HUES64 (cell line): ENCODE data around the gene NR2E1.
A peak's percentile ranks its signal among the peaks of the same experiment; 100 is the strongest.

Experiments used
- H3K27ac ChIP-seq: 2 replicates; pipeline ENCODE4 v1.7.0; 2013; ENCODE audit warnings: low read depth, low read length, inconsistent platforms
- H3K27me3 ChIP-seq: 2 replicates; pipeline ENCODE4 v1.6.1; 2013; ENCODE audit warnings: mild to moderate bottlenecking, low read length; ENCODE audit not compliant: insufficient read depth
- H3K36me3 ChIP-seq: 2 replicates; pipeline ENCODE4 v1.6.1; 2013; ENCODE audit warnings: mild to moderate bottlenecking, low read length; ENCODE audit not compliant: insufficient read depth
- H3K4me1 ChIP-seq: 2 replicates; pipeline ENCODE4 v1.6.1; 2013; ENCODE audit warnings: mild to moderate bottlenecking, low read length, moderate library complexity; ENCODE audit not compliant: insufficient read depth
- H3K4me3 ChIP-seq: 2 replicates; pipeline ENCODE4 v1.5.1; 2013; ENCODE audit warnings: mild to moderate bottlenecking, low read length, moderate library complexity
- H3K9ac ChIP-seq: 2 replicates; pipeline ENCODE4 v1.6.1; 2013; ENCODE audit warnings: mild to moderate bottlenecking, low read depth, low read length
- H3K9me3 ChIP-seq: 2 replicates; pipeline ENCODE4 v1.6.1; 2013; ENCODE audit warnings: low read depth, low read length; ENCODE audit not compliant: insufficient read depth
- WGBS: fragments of 150-250, 120-280 bp; methylation state at CpG from one replicate; pipeline ENCODE4 v1.1.7; 2013; ENCODE audit warnings: missing lambda C conversion rate; 5-methylcytosine and 5-hydroxymethylcytosine counted together

Gene NR2E1

GRCh38 chr6:108175592-108176279 is 9.9 kb downstream of the NR2E1 start:
- H3K27me3 ChIP-seq: peaks cover 100% of the 10 kb centered on the region

GRCh38 chr6:108176281-108177089 is 10.7 kb downstream of the NR2E1 start:
- no peak overlapping the region for H3K27ac ChIP-seq
- H3K4me1 ChIP-seq: peaks cover 36% of the 10 kb centered on the region
- peak overlapping the region; percentile 37 for H3K4me3 ChIP-seq
- H3K27me3 ChIP-seq: peaks cover 99% of the 10 kb centered on the region
- H3K9ac ChIP-seq: no peak overlapping the region
- no peaks in the 10 kb centered on the region for H3K9me3 ChIP-seq
- WGBS: 8% methylated on average over 46 of the region's 46 CpGs
- no peaks in the 10 kb centered on the region for H3K36me3 ChIP-seq

More at GRCh38 chr6:108175592-108176279, 9.9 kb downstream of the NR2E1 start:
- H3K4me3 ChIP-seq: peak overlapping the region; percentile 37
- 1% methylated on average over 38 of the region's 38 CpGs for WGBS
- peaks cover 44% of the 10 kb centered on the region for H3K4me1 ChIP-seq
- H3K27ac ChIP-seq: no peak overlapping the region
- no peaks in the 10 kb centered on the region for H3K9me3 ChIP-seq
- H3K9ac ChIP-seq: no peak overlapping the region
- H3K36me3 ChIP-seq: no peaks in the 10 kb centered on the region

GRCh38 chr6:108179741-108180140 is 13.9 kb downstream of the NR2E1 start:
- Histone ChIP-seq H3K4me3 (no peak overlapping the region), H3K4me1 (peaks cover 33% of the 10 kb centered on the region), H3K36me3 (no peaks in the 10 kb centered on the region), H3K9me3 (no peaks in the 10 kb centered on the region), H3K27me3 (peaks cover 69% of the 10 kb centered on the region), H3K9ac (no peak overlapping the region), H3K27ac (peak overlapping the region; percentile 39; the same call in 1 of the 2 replicates)
- 7% methylated on average over 4 of the region's 4 CpGs for WGBS

- Histone ChIP-seq H3K9ac (no peak overlapping the region), H3K4me1 (peaks cover 33% of the 10 kb centered on the region), H3K4me3 (no peak overlapping the region), H3K36me3 (no peaks in the 10 kb centered on the region), H3K9me3 (no peaks in the 10 kb centered on the region), H3K27me3 (peaks cover 64% of the 10 kb centered on the region), H3K27ac (no peak overlapping the region; the same call in 1 of the 2 replicates)
- 27% methylated on average over 1 of the region's 1 CpG for WGBS
These were observed 14.4 kb downstream of the NR2E1 start for GRCh38 chr6:108180266-108180665.

GRCh38 chr6:108180776-108181175 is 15.0 kb downstream of the NR2E1 start:
- Histone ChIP-seq H3K27me3 (peaks cover 62% of the 10 kb centered on the region), H3K9me3 (no peaks in the 10 kb centered on the region), H3K36me3 (no peaks in the 10 kb centered on the region), H3K9ac (no peak overlapping the region), H3K4me3 (no peak overlapping the region), H3K4me1 (peaks cover 30% of the 10 kb centered on the region), H3K27ac (peak overlapping the region; percentile 3; the same call in 1 of the 2 replicates)
- WGBS: 78% methylated on average over 6 of the region's 6 CpGs

GRCh38 chr6:108186226-108186625 is 20.4 kb downstream of the NR2E1 start:
- H3K4me3 ChIP-seq: no peak overlapping the region
- 83% methylated on average over 1 of the region's 2 CpGs for WGBS
- no peak overlapping the region for H3K27ac ChIP-seq
- H3K27me3 ChIP-seq: peaks cover 12% of the 10 kb centered on the region
- no peaks in the 10 kb centered on the region for H3K9me3 ChIP-seq
- H3K4me1 ChIP-seq: no peaks in the 10 kb centered on the region
- no peak overlapping the region for H3K9ac ChIP-seq
- no peaks in the 10 kb centered on the region for H3K36me3 ChIP-seq

- H3K4me3 ChIP-seq: no peak overlapping the region
- no peak overlapping the region for H3K9ac ChIP-seq
- no peaks in the 10 kb centered on the region for H3K9me3 ChIP-seq
- H3K36me3 ChIP-seq: no peaks in the 10 kb centered on the region
- no peak overlapping the region for H3K27ac ChIP-seq
- H3K4me1 ChIP-seq: no peaks in the 10 kb centered on the region
- H3K27me3 ChIP-seq: peaks cover 7% of the 10 kb centered on the region; the same call in 1 of the 2 replicates
- WGBS: 86% methylated on average over 8 of the region's 9 CpGs
These were observed 21.7 kb downstream of the NR2E1 start for GRCh38 chr6:108187519-108187918.

GRCh38 chr6:108193131-108193530 is 27.3 kb downstream of the NR2E1 start:
- H3K36me3 ChIP-seq: no peaks in the 10 kb centered on the region
- 89% methylated on average over 1 of the region's 1 CpG for WGBS
- H3K4me3 ChIP-seq: no peak overlapping the region
- no peaks in the 10 kb centered on the region for H3K9me3 ChIP-seq
- H3K4me1 ChIP-seq: no peaks in the 10 kb centered on the region
- H3K9ac ChIP-seq: no peak overlapping the region
- H3K27me3 ChIP-seq: no peaks in the 10 kb centered on the region
- no peak overlapping the region for H3K27ac ChIP-seq

- Histone ChIP-seq H3K27me3 (no peaks in the 10 kb centered on the region), H3K4me1 (no peaks in the 10 kb centered on the region), H3K9ac (no peak overlapping the region), H3K36me3 (no peaks in the 10 kb centered on the region), H3K4me3 (no peak overlapping the region), H3K9me3 (no peaks in the 10 kb centered on the region), H3K27ac (no peak overlapping the region)
- 100% methylated on average over 1 of the region's 1 CpG for WGBS
These were observed 28.0 kb downstream of the NR2E1 start for GRCh38 chr6:108193835-108194234.

GRCh38 chr6:108194503-108194902 is 28.7 kb downstream of the NR2E1 start:
- H3K27ac ChIP-seq: no peak overlapping the region
- H3K36me3 ChIP-seq: no peaks in the 10 kb centered on the region
- H3K9me3 ChIP-seq: no peaks in the 10 kb centered on the region
- no peaks in the 10 kb centered on the region for H3K4me1 ChIP-seq
- H3K27me3 ChIP-seq: no peaks in the 10 kb centered on the region
- 95% methylated on average over 8 of the region's 8 CpGs for WGBS
- H3K4me3 ChIP-seq: no peak overlapping the region
- no peak overlapping the region for H3K9ac ChIP-seq

GRCh38 chr6:108195209-108195608 is 29.4 kb downstream of the NR2E1 start:
- no peak overlapping the region for H3K9ac ChIP-seq

More at GRCh38 chr6:108195209-108195608, 29.4 kb downstream of the NR2E1 start:
- Histone ChIP-seq H3K36me3 (no peaks in the 10 kb centered on the region), H3K9me3 (no peaks in the 10 kb centered on the region), H3K27ac (no peak overlapping the region), H3K27me3 (no peaks in the 10 kb centered on the region), H3K4me1 (no peaks in the 10 kb centered on the region), H3K4me3 (no peak overlapping the region)
- WGBS: 92% methylated on average over 3 of the region's 3 CpGs
